ENCODE measurements around the gene MUC20.
"Not testable (repeated sequence)": the region's sequence is repeated elsewhere in the genome, so short reads cannot be mapped to it uniquely, and the experiment has no call there.

Gene MUC20

GRCh38 chr3:195711091-195711812 is 9.5 kb upstream of the MUC20 start:
- DNase-seq = not testable (repeated sequence)

GRCh38 chr3:195711813-195712534 is 8.8 kb upstream of the MUC20 start:
- no peak for DNase-seq

GRCh38 chr3:195712535-195712910 is 8.3 kb upstream of the MUC20 start:
- DNase-seq = not testable (repeated sequence)

- DNase-seq = not testable (repeated sequence)
Measured at GRCh38 chr3:195713150-195713549, 7.6 kb upstream of the MUC20 start.

DNA sequence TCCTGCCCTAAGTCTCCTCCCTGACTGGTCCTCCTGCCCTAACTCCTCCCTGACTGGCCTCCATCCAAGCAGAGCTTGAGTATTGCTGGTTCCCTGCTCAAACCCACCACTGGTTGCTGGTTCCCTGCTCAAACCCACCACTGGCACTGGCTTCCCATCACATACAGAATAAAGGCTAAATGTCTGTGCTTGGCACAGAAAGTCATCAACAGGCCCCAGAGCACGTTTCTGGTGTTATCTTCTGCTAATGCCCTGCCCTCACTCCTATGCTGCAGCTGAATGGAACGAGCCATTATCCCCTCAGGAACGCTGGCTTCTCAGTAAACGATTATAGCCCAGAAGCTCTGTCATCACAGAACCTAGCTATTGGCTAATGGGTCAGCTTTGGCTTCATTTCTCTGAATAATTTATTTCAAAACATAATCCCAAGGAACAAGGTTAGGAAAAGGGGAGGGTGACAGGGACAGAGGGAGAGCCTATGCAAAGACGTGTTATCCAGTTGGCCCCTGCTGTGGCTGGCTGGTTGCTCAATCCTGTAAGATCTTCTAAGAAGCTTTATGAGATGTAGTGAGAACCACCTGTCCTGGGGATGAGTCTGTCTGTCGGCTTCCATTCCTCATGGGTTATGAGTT is 6.3 kb upstream of the MUC20 start:
- no peak for DNase-seq

DNA sequence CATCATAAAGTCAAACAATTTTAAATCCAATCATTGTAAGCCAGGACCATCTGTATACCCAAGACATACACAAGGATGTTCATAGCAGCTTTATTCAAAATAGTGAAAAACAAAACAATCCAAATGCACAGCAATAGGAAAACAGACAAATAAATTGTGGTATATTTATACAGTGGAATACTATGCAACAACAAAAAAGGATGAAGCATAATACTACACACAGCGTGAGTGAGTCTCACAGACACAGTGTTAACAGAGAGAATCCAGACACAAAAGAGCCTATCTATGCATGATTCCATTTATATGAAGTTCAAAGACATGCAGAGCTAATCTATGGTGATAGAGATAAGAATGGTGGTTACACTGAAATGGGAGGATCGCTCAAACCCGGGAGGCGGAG is 5.6 kb upstream of the MUC20 start:
- no peak for DNase-seq

GRCh38 chr3:195715583-195716266 is 5.1 kb upstream of the MUC20 start:
- no peak for DNase-seq

- DNase-seq = no peak
Measured at GRCh38 chr3:195717416-195717815, 3.4 kb upstream of the MUC20 start.

DNA sequence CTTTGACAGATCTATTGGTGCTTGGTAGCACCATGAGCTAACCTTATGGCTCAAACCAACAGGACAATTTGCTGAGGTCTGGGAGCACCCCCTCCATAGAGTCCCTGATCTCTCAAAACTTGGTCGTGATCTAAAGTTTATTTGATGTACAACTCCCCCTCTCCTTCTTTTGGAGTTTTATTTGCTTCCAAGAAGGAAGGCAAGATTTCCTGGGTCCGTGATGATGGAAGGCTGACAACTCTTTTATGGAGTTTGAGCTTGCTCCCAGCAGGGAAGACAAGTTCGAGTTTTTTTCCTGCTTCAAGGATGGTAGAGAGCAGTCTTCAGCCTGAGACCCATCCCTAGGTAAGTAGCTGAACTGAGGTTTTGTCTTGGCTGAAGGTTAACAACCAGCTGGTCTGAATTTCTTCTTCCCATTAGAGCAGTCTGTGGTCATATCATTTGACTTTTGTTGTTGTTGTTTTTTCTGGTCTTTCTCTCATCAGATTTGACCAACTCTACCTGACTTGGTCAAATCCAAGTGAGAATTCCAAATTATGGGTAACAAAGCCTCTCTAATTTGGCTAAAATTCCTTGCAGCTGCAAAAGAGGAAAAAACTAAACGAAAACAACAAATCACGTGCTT is 2.8 kb upstream of the MUC20 start:
- DNase-seq = no peak

- no peak for DNase-seq
Measured at GRCh38 chr3:195718477-195718984, 2.2 kb upstream of the MUC20 start.

GRCh38 chr3:195719514-195720254 is 1.1 kb upstream of the MUC20 start:
- not testable (repeated sequence) for DNase-seq

DNA sequence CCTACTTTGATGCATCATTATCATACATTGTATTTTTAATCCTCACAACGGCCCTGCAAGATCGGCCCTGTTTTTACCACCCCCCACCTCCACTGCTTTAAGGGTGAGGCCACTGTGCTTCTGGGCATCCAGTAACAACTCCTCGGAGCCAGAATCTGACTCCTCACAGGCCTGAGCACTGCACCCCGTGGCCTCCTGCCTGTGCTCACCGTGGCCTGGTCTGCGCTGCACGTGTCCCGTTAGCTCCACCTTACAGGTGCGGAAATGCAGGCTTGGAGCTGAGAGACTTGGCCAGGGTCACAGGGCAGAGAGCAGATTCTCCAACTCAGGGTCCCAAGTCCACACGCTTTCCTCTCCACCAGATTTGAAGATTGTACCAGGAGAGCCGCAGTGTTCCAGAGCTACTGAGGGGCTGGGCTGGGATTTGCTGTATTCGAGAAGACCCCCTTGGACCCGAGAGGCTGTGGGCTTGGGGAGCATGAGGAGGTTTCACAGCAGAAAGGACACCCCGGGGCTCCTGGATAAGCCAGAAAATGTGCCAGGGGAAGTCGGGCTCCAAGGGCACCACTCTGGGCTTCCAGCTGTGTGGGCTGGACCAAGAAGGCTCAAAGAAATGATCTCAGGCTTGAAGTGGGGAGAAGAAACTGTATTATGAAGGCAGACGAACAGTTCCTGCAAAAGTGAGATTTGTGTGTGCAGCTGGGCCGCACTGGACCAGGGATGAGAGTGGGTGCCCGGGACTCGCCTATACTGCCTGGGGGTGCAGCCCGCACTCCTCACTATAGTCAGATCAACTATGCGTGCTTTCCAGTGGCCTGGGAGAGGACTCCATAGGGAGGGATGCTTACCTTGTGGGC is 1.6 kb downstream of the MUC20 start:
- not testable (repeated sequence) for DNase-seq

DNA sequence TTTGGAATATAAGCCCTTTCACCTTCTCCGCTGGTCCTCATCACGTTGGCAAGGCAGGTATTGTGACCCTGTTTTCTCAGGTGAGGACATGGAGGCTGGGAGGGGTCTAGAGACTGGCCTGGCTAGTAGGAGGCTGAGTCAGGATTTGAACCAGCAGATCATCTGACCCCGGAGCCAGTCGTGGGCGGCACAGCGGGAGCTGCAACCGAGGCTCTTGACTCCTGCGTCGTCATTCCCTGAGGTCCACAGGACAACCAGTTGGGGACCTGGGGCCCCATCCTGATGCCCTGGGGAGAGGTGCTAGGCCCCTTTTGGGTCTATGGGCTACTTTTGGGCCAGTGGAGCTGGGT is 2.2 kb downstream of the MUC20 start:
- not testable (repeated sequence) for DNase-seq

- DNase-seq = not testable (repeated sequence)
Measured at GRCh38 chr3:195724363-195724762, 3.6 kb downstream of the MUC20 start.

GRCh38 chr3:195725916-195726740 is 5.3 kb downstream of the MUC20 start:
- not testable (repeated sequence) for DNase-seq

DNA sequence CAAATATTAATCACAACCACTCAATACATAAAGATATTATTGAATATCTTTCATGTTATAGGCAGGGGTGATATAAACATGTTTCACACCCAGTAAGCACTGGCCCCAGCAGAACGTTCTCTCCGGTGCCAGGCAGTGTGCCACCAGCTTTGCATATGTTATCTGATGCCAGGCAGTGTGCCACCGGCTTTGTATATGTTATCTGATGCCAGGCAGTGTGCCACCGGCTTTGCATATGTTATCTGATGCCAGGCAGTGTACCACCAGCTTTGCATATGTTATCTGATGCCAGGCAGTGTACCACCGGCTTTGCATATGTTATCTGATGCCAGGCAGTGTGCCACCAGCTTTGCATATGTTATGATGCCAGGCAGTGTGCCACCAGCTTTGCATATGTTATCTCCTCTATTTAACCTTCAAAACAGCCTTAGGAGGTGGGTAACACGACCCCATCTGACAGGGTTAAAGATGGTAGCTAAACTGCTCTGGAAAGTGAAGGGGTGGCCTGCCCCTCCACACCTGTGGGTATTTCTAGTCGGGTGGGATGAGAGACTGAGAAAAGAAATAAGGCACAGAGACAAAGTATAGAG is 6.9 kb downstream of the MUC20 start:
- no peak for DNase-seq

- DNase-seq = not testable (repeated sequence)
Measured at GRCh38 chr3:195728789-195729188, 8.0 kb downstream of the MUC20 start.

DNA sequence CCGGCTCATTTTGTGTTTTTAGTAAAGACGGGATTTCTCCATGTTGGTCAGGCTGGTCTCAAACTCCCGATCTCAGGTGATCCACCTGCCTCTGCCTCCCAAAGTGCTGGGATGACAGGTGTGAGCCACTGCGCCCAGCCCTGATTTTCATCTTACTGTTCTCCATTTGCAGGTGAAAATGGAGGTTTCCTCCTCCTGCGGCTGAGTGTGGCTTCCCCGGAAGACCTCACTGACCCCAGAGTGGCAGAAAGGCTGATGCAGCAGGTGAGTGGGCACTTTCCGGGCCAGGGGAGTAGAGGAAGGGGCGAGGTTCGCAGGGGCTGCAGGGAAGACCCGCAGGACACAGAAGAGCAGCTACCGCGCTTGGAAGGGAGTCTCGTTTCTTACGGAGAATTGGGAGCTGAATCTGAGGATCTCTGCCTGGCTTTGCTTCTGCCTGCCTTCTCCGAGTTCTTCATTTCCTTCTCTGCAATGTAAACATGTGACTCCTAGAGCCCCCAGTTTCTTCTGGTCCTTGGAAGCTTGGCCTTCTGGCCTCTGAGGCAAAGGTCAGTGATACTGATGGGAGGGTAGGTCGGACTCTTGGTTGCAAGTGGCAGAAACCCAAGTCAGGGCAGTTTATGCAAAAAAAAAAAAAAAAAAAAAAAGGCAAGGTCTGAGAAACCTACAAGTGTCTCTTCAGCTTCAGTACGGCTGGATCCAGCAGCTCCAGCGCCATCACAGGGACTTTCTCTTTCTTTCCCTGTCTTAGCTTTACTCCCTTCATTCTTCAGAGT is 8.9 kb downstream of the MUC20 start:
- DNase-seq = no peak

DNA sequence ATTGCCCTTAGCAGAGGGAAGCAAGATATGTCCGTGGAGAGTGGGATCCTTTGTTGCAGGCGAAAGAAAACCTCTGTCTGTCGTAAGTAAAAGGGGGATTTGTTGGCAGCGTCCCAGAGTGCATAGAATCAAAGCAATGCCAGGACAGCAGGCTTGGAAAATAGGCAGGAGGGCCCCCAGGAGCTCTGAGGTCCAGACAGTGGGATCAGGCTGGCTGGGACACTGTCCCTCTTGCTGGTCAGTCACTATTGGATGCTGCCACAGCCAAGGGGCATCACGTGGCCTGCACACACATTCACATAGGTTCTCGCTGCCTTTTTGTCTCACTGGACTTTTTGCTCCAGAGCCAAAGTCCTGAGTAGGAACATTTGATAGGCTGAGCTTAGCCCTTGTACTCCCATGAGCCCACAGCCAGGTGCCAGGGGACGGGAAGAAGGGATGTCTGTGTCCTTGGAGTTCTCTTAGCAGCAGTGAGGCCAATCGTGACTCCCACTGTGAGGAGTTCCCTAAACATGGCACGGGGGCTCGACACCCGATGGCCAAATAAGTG is 10.7 kb downstream of the MUC20 start:
- DNase-seq = no peak
